ENCODE results near the gene CARMIL3. TPM values are rescaled to one million over a fixed set of nuclear protein-coding genes. Genes with fewer than 3 reads are reported as not detected.

CARMIL3 gene
- total RNA-seq, 1 experiment from 2014 or later, result 0.33 TPM

DNA sequence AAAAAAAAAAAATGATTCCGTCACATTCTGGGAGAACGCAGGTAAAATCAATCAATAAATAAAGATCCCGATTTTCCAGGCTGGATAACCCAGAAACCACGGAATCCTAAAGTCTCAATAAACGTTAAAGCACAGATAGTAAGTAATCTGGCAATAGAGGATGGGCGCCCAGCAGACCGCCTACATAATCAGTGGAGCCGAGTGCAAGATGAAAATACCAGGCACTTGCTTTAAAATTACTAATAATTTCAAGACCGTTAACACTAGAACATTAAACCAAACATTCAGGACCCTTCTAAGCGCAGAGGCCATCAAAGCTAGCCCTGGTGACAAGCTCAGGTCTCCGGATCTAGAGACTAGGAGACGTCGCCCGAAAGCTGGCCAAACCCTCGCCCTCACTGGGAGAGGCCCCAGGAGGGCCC lies 61.6 kb downstream of the CARMIL3 start:
- no peaks in the 10 kb centered on the region for H3K9me3 Mint-ChIP-seq (ENCODE audit: low read depth, unreplicated experiment)
- intact Hi-C loops (cut with micrococcal nuclease; ENCODE audit: unreplicated experiment), result no loop called here
- peak overlapping the region; percentile 98 for H3K27ac Mint-ChIP-seq (ENCODE audit: unreplicated experiment)
- peaks cover 34% of the 10 kb centered on the region for H3K36me3 Mint-ChIP-seq (ENCODE audit: insufficient read depth, unreplicated experiment)
- DNase-seq, result no peak
- CTCF ChIA-PET, result interaction anchor here (1.5 to 3.2 kb wide), 5 partner anchors 19 to 48 kb away, joined by 4 to 23 read pairs (median 14); partner anchors contain the start of genes IRF9, PCK2, PSME1 and PSME2
- BruUV-seq (replicated peaks), result TSS peak; percentile 63
- no peaks in the 10 kb centered on the region for H3K27me3 Mint-ChIP-seq (ENCODE audit: unreplicated experiment)
- H3K4me1 Mint-ChIP-seq (ENCODE audit: low read depth, unreplicated experiment), result peaks cover 24% of the 10 kb centered on the region
- H3K4me3 Mint-ChIP-seq (ENCODE audit: low read depth, unreplicated experiment), result peak overlapping the region; percentile 82
- TF ChIP-seq, protein P1, sequence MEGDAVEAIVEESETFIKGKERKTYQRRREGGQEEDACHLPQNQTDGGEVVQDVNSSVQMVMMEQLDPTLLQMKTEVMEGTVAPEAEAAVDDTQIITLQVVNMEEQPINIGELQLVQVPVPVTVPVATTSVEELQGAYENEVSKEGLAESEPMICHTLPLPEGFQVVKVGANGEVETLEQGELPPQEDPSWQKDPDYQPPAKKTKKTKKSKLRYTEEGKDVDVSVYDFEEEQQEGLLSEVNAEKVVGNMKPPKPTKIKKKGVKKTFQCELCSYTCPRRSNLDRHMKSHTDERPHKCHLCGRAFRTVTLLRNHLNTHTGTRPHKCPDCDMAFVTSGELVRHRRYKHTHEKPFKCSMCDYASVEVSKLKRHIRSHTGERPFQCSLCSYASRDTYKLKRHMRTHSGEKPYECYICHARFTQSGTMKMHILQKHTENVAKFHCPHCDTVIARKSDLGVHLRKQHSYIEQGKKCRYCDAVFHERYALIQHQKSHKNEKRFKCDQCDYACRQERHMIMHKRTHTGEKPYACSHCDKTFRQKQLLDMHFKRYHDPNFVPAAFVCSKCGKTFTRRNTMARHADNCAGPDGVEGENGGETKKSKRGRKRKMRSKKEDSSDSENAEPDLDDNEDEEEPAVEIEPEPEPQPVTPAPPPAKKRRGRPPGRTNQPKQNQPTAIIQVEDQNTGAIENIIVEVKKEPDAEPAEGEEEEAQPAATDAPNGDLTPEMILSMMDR (IDR thresholded peaks at IDR 0.05; ENCODE audit: unreplicated experiment), result no peak

DNA sequence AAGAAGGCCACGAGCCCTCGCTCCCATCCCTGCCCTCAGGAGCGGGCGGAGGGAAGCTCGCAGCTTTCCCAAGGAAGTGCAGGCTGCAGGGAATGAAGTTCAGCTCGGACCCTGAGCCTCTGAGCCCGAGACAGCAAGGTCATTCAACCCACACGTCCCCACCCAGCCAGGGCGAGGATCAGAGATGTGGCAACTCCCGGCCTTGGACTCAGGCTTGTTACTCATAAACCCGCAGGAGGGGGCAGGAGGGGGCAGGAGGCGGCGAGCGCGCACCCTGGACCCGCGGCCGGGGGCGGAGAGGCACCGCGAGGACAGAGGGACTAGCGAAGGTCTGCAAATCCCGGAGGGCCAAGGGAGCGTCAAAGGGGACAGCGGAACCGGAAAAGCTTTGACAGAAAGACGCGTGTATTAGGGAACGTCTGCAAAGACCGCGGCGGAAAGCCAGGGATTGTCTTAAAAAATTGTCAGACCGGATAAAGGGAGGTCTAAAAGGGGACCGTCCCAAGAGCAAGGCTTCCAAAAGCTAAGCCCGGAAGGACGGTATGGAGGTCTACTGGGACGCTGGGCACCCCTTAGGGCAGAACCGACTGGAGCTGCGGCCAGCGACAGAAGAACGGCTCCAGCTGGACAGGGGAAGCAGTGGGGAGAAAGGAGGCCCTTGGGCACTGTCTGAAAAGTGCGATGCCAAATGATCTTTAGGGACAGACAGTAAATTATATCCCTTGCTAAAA lies 62.2 kb downstream of the CARMIL3 start:
- intact Hi-C loops (cut with micrococcal nuclease; ENCODE audit: unreplicated experiment), result loop anchor here (2.0 kb wide), 2 partner anchors 27 to 47 kb away; partner anchors contain the start of genes EMC9 and IRF9
- CTCF ChIA-PET, result interaction anchor here (0.6 to 3.2 kb wide), 9 partner anchors 20 to 130 kb away, joined by 3 to 23 read pairs (median 8); partner anchors contain the start of genes IRF9, PCK2, PSME1 and PSME2
- no TSS peak for BruUV-seq (replicated peaks)
- no peaks in the 10 kb centered on the region for H3K9me3 Mint-ChIP-seq (ENCODE audit: low read depth, unreplicated experiment)
- TF ChIP-seq, protein P1 (IDR thresholded peaks at IDR 0.05; ENCODE audit: unreplicated experiment), result no peak
- H3K36me3 Mint-ChIP-seq (ENCODE audit: insufficient read depth, unreplicated experiment), result peaks cover 39% of the 10 kb centered on the region
- H3K4me1 Mint-ChIP-seq (ENCODE audit: low read depth, unreplicated experiment), result peaks cover 20% of the 10 kb centered on the region
- peak overlapping the region; percentile 82 for H3K4me3 Mint-ChIP-seq (ENCODE audit: low read depth, unreplicated experiment)
- no peaks in the 10 kb centered on the region for H3K27me3 Mint-ChIP-seq (ENCODE audit: unreplicated experiment)
- peak; percentile 85 for DNase-seq
- peak overlapping the region; percentile 98 for H3K27ac Mint-ChIP-seq (ENCODE audit: unreplicated experiment)

DNA sequence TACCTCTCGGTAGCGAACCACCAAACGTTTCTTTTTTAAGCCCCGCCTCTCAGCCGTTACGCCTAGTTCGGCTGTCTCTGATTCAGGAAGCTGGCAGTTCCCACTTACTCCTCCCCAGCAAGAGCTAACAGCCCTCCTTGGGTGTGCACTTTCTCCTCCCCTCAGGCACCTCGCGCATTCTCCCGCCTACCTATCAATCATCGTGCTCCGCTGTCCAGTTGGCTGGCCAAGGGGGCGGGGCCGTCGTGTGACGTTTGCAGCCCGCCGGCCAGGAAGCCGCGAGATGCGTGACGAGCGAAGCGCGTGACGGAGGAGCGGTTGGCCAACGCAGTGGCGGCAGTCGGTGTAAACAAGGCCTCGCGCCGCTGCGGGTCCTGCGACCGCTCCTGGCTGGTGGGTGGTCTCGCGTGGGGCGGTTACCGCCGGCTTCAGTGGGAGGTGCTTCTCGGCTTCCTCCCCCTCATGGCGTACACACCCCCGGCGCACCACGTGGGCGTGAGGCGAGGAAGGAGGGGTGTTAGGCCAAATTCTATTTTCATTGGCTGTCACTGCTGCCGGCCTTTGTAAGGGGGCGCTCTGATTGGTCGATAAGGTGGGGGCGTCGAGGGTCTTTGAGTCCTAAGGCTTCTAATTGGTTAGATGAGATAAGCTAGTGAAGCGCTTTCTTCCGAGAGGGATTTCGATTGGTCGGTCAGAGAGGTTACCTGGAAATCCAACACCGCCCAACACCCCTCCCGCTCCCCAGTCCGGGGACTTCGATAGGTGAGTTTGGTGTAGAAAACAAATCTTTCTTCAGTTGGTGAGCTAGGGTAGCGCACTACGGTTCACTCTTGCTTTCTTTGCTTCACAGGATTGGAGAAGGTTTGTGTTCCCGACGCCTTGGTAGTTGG lies 63.0 kb downstream of the CARMIL3 start, which contains the start of the genes DCAF11 and NRL:
DCAF11 (plus strand) TSS at position 246 of the 890 bp plus-strand sequence. CDS start 818 bp downstream, outside the sequence.
NRL (minus strand) TSS at position 418 of the 890 bp plus-strand sequence. CDS start 32,101 bp downstream, outside the sequence.
- Mint-ChIP-seq H3K27ac (ENCODE audit: unreplicated experiment) (peak within 1 kb of the TSS; percentile 98), H3K9me3 (ENCODE audit: low read depth, unreplicated experiment) (no peaks in the 10 kb centered on the region), H3K36me3 (ENCODE audit: insufficient read depth, unreplicated experiment) (peaks cover 47% of the 10 kb centered on the region), H3K27me3 (ENCODE audit: unreplicated experiment) (no peaks in the 10 kb centered on the region), H3K4me1 (ENCODE audit: low read depth, unreplicated experiment) (peaks cover 19% of the 10 kb centered on the region), H3K4me3 (ENCODE audit: low read depth, unreplicated experiment) (peak within 1 kb of the TSS; percentile 82)
- no TSS peak for BruUV-seq (replicated peaks)
- peak; percentile 98 for DNase-seq
- intact Hi-C loops (cut with micrococcal nuclease; ENCODE audit: unreplicated experiment), result loop anchor here (2.0 kb wide), 2 partner anchors 26 to 46 kb away; partner anchors contain the start of genes EMC9 and IRF9
- TF ChIP-seq, protein P1 (IDR thresholded peaks at IDR 0.05; ENCODE audit: unreplicated experiment), result no peak
- CTCF ChIA-PET, result interaction anchor here (0.9 to 3.2 kb wide), 9 partner anchors 21 to 56 kb away, joined by 3 to 23 read pairs (median 8); partner anchors contain the start of genes EMC9, IRF9, PCK2 and PSME1

Measured in Calu3 (cell line).